Type B pancreatic cell (in vitro differentiated cells): Measurements from ENCODE around the gene KLHL22. TPM values are rescaled to one million over a fixed set of nuclear protein-coding genes. Genes with fewer than 3 reads are reported as not detected.
"Not testable (repeated sequence)": the region's sequence is repeated elsewhere in the genome, so short reads cannot be mapped to it uniquely, and the experiment has no call there.

Experiments used
- DNase-seq: peaks from one replicate; pipeline ENCODE4 v3.0.0; 2021; ENCODE audit warnings: mixed read lengths; ENCODE audit not compliant: unreplicated experiment; ENCODE audit errors: extremely low spot score
- H3K27ac Mint-ChIP-seq: 2 replicates; pipeline ENCODE4 v1.8.0; 2021; ENCODE audit warnings: mild to moderate bottlenecking, mixed read lengths
- H3K27me3 Mint-ChIP-seq: 2 replicates; pipeline ENCODE4 v1.8.0; 2021; ENCODE audit warnings: mixed read lengths
- H3K36me3 Mint-ChIP-seq: 2 replicates; pipeline ENCODE4 v1.8.0; 2021; ENCODE audit warnings: mixed read lengths
- H3K4me1 Mint-ChIP-seq: one replicate; pipeline ENCODE4 v1.8.0; 2021; ENCODE audit warnings: mixed read lengths; ENCODE audit not compliant: unreplicated experiment
- H3K4me3 Mint-ChIP-seq: 2 replicates; pipeline ENCODE4 v1.8.0; 2021; ENCODE audit warnings: mild to moderate bottlenecking, mixed read lengths
- H3K9me3 Mint-ChIP-seq: 2 replicates; pipeline ENCODE4 v1.8.0; 2021; ENCODE audit warnings: mixed read lengths
- CTCF ChIP-seq: fragments of 200-600 bp; sonication (generic); conservative IDR thresholded peaks from 2 replicates; pipeline ENCODE4 v1.5.0; 2021; ENCODE audit warnings: antibody characterized with exemption, mild to moderate bottlenecking
- total RNA-seq: library from RNA; stranded (reverse); gene quantifications from 2 replicates; pipeline ENCODE4 v1.2.1, GENCODE V29; 2021; ENCODE audit warnings: low replicate concordance

The KLHL22 gene
- total RNA-seq, 1 donor from 2014 or later, result 38.8 TPM

GRCh38 chr22:20471126-20471833 is 24.3 kb downstream of the KLHL22 start:
- no peak for DNase-seq
- no peak for TF ChIP-seq CTCF
- Mint-ChIP-seq H3K27me3 (no peaks in the 10 kb centered on the region), H3K9me3 (no peaks in the 10 kb centered on the region), H3K36me3 (peaks cover 14% of the 10 kb centered on the region), H3K27ac (no peak overlapping the region), H3K4me3 (no peak overlapping the region), H3K4me1 (no peaks in the 10 kb centered on the region)

- H3K4me3 Mint-ChIP-seq, result not testable (repeated sequence)
Observed at GRCh38 chr22:20470525-20470924, 25.1 kb downstream of the KLHL22 start.

GRCh38 chr22:20469110-20469868 is 26.3 kb downstream of the KLHL22 start:
- peaks cover 17% of the 10 kb centered on the region for H3K36me3 Mint-ChIP-seq
- H3K4me3 Mint-ChIP-seq, result no peak overlapping the region
- no peak overlapping the region for H3K27ac Mint-ChIP-seq
- no peaks in the 10 kb centered on the region for H3K4me1 Mint-ChIP-seq
- no peaks in the 10 kb centered on the region for H3K27me3 Mint-ChIP-seq
- no peak for TF ChIP-seq CTCF
- no peak for DNase-seq
- no peaks in the 10 kb centered on the region for H3K9me3 Mint-ChIP-seq

More at GRCh38 chr22:20470525-20470924, 25.1 kb downstream of the KLHL22 start:
- peaks cover 17% of the 10 kb centered on the region for H3K36me3 Mint-ChIP-seq
- not testable (repeated sequence) for DNase-seq, H3K4me1 Mint-ChIP-seq, H3K27me3 Mint-ChIP-seq, H3K9me3 Mint-ChIP-seq, H3K27ac Mint-ChIP-seq

GRCh38 chr22:20466659-20467379 is 28.8 kb downstream of the KLHL22 start:
- H3K27ac Mint-ChIP-seq, result no peak overlapping the region
- H3K27me3 Mint-ChIP-seq, result no peaks in the 10 kb centered on the region
- H3K36me3 Mint-ChIP-seq, result peaks cover 15% of the 10 kb centered on the region
- H3K4me1 Mint-ChIP-seq, result no peaks in the 10 kb centered on the region
- no peaks in the 10 kb centered on the region for H3K9me3 Mint-ChIP-seq
- no peak overlapping the region for H3K4me3 Mint-ChIP-seq
- no peak for DNase-seq
- TF ChIP-seq CTCF, result no peak

- Mint-ChIP-seq H3K27me3 (no peaks in the 10 kb centered on the region), H3K36me3 (peaks cover 11% of the 10 kb centered on the region), H3K9me3 (no peaks in the 10 kb centered on the region), H3K27ac (no peak overlapping the region), H3K4me3 (no peak overlapping the region), H3K4me1 (no peaks in the 10 kb centered on the region)
- no peak for DNase-seq
- no peak for TF ChIP-seq CTCF
Observed at GRCh38 chr22:20465759-20466077, 29.9 kb downstream of the KLHL22 start.
